Astrocyte of the spinal cord (primary cell): ENCODE data around the gene ABCA9.
"Not testable (repeated sequence)": the region's sequence is repeated elsewhere in the genome, so short reads cannot be mapped to it uniquely, and the experiment has no call there.

Experiments
- DNase-seq: peaks from one replicate; pipeline ENCODE4 v3.0.0; 2011; ENCODE audit warnings: low read depth, low spot score
- H3K4me3 ChIP-seq: 2 replicates; pipeline ENCODE4 v1.5.1; 2011; ENCODE audit warnings: low read depth, mild to moderate bottlenecking, low read length, moderate library complexity
- in situ Hi-C: cut with HindIII; loops from 2 replicates; pipeline ENCODE4 v1.10.0; 2017; ENCODE audit warnings: low sequenced_read_pairs
- TF ChIP-seq, protein P1 (sequence below): IDR thresholded peaks from 2 replicates; pipeline ENCODE4 v1.5.1; 2012; ENCODE audit warnings: low read depth, mild to moderate bottlenecking, low read length, inconsistent platforms

The ABCA9 gene

DNA sequence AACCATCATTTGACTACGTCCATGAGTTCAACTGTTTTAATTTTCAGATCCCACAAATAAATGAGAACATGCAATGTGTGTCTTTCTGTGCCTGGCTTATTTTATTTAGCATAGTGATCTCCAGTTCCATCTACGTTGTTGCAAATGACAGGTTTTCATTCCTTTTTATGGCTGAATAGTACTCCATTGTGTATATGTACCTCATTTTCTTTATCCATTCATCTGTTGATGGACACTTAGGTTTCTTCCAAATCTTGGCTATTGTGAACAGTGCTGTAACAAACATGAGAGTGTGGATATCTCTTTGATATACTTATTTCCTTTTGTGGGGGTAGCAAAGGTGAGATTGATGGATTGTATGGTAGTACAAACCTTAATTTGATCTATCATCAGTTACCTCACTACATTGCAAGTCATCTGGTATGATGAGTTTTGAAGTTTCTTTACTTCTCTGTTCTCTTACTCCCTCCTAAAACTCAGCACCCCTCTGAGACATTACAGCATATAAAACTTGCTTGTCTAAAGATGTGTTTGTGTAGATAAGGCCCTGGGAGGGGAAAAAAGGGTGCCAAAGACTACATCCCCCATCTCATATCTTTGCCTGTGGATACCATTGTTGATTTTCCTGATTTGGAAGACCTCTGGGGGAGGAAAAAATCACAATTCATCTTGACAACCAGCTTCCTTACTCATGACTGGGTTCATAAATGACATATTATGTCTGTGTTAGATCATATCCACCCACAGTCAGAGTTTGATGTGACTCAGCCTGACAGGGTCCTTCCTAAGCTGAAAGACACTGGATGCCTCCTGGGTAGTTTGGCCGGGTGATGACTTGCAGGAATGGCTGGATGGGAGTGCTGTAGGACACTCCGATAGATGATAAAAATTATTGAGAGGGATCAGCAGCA lies 47.6 kb downstream of the ABCA9 start:
- no peak overlapping the region for H3K4me3 ChIP-seq
- DNase-seq, result peak; percentile 75
- in situ Hi-C loops, result no loop called here
- TF ChIP-seq, protein P1, sequence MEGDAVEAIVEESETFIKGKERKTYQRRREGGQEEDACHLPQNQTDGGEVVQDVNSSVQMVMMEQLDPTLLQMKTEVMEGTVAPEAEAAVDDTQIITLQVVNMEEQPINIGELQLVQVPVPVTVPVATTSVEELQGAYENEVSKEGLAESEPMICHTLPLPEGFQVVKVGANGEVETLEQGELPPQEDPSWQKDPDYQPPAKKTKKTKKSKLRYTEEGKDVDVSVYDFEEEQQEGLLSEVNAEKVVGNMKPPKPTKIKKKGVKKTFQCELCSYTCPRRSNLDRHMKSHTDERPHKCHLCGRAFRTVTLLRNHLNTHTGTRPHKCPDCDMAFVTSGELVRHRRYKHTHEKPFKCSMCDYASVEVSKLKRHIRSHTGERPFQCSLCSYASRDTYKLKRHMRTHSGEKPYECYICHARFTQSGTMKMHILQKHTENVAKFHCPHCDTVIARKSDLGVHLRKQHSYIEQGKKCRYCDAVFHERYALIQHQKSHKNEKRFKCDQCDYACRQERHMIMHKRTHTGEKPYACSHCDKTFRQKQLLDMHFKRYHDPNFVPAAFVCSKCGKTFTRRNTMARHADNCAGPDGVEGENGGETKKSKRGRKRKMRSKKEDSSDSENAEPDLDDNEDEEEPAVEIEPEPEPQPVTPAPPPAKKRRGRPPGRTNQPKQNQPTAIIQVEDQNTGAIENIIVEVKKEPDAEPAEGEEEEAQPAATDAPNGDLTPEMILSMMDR, result no peak

DNA sequence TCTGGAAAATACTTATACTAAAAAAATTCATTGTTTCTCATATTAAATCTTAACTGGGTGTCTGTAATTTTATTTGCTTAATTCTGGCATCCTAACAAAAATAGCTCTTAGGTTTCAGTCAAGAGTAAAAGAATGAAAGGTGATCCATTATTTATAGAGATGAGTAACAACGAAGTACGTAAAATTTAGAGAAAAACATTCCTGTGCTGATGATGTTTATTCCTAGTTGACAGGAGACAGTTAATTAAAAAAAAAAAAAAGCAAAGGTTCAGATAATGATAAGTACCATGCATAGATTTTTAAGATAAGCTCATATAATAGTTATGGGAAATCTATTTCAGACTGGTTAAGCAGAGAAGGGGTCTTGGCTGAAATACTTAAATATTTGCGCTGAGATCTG lies 50.8 kb downstream of the ABCA9 start:
- in situ Hi-C loops, result no loop called here
- H3K4me3 ChIP-seq, result no peak overlapping the region
- TF ChIP-seq, protein P1, result no peak
- DNase-seq, result no peak

- in situ Hi-C loops, H3K4me3 ChIP-seq, DNase-seq: not testable (repeated sequence)
Observed at GRCh38 chr17:69004759-69005158, 56.0 kb downstream of the ABCA9 start.

DNA sequence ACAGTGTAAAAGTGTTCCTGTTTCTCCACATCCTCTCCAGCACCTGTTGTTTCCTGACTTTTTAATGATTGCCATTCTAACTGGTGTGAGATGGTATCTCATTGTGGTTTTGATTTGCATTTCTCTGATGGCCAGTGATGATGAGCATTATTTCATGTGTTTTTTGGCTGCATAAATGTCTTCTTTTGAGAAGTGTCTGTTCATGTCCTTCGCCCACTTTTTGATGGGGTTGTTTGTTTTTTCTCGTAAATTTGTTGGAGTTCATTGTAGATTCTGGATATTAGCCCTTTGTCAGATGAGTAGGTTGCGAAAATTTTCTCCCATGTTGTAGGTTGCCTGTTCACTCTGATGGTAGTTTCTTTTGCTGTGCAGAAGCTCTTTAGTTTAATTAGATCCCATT lies 61.0 kb downstream of the ABCA9 start:
- H3K4me3 ChIP-seq, in situ Hi-C loops, DNase-seq: not testable (repeated sequence)

DNA sequence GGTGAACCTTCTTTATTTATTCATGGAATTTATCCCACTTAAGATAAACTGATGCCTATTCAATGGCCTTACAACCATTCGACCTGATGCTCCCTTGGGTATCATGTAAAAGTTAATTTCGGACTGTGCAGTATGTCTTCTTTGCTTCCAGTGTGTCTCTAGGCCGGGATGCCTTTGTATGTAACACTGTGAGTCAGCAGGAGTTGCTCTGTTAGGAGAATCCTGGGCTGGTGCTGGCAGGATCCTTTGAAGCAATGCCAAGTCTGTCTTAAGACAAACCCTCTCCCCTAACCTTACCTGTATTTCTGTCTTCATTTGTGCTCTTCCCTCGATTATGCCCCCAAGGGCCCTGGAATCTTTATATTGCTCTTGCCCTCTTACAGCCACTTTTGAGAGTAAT lies 67.6 kb downstream of the ABCA9 start:
- in situ Hi-C loops, result no loop called here
- H3K4me3 ChIP-seq, result no peak overlapping the region
- TF ChIP-seq, protein P1, result no peak
- peak; percentile 40 for DNase-seq

DNA sequence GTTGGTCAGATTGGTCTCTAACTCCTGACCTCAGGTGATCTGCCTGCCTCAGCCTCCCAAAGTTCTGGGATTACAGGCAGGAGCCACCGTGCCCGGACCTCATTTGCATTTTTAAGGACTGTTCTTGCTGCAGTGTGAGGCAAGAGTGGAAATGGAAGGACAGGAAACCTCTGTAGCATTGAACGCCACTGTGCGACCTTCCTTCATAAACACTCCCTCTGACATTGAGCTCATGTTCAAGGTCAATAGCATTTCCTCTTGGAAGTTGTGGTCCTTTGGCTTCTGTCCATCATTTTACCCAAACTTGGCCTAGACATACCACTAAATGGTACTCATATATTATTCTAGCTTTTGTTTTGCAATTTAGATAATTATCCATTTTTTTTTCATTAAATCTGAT lies 72.8 kb downstream of the ABCA9 start:
- TF ChIP-seq, protein P1, result no peak
- DNase-seq, result no peak
- no peak overlapping the region for H3K4me3 ChIP-seq
- in situ Hi-C loops, result no loop called here

GRCh38 chr17:68981288-68981687 lies 79.4 kb downstream of the ABCA9 start:
- TF ChIP-seq, protein P1, result no peak
- no peak overlapping the region for H3K4me3 ChIP-seq
- peak; percentile 85 for DNase-seq
- in situ Hi-C loops, result no loop called here
